HepG2 (cell line): ENCODE results near the gene WFDC1. TPM values are rescaled to one million over a fixed set of nuclear protein-coding genes. Genes with fewer than 3 reads are reported as not detected.
A peak's percentile ranks its signal among the peaks of the same experiment; 100 is the strongest.

ENCODE experiments used
- CERS6 ChIP-seq: sonication (generic); formaldehyde crosslinking; IDR thresholded peaks from 2 replicates; pipeline ENCODE4 v1.5.0; 2020; ENCODE audit warnings: missing genetic modification reagents
- GLI4 ChIP-seq: sonication (generic); formaldehyde crosslinking; IDR thresholded peaks from 2 replicates; pipeline ENCODE4 v1.5.1; 2020; ENCODE audit warnings: missing genetic modification reagents, mild to moderate bottlenecking, moderate library complexity, borderline replicate concordance
- HNF4G ChIP-seq, 2 experiments: sonication (generic) in 1 of 2; formaldehyde crosslinking in 1 of 2; IDR thresholded peaks; 2 replicates each; pipeline versions ENCODE4 v1.4.0 to v1.6.1; 2011 to 2020; ENCODE audit warnings: borderline replicate concordance in 2 of 2, low read depth in 2 of 2, mild to moderate bottlenecking in 2 of 2, low read length in 1 of 2, missing genetic modification reagents in 1 of 2, moderate library complexity in 1 of 2
- MEIS1 ChIP-seq: sonication (generic); formaldehyde crosslinking; IDR thresholded peaks from 2 replicates; pipeline ENCODE4 v1.9.0; 2021; ENCODE audit warnings: mild to moderate bottlenecking, missing genetic modification reagents, moderate library complexity, borderline replicate concordance
- MXD1 ChIP-seq: sonication (generic); formaldehyde crosslinking; IDR thresholded peaks from 2 replicates; pipeline ENCODE4 v1.4.0; 2020; ENCODE audit warnings: mild to moderate bottlenecking, missing genetic modification reagents
- MXI1 ChIP-seq: IDR thresholded peaks from 3 replicates; pipeline ENCODE4 v1.6.1; 2012; ENCODE audit warnings: low read depth, low read length, inconsistent platforms, borderline replicate concordance
- SNAPC5 ChIP-seq: sonication (generic); formaldehyde crosslinking; IDR thresholded peaks from 2 replicates; pipeline ENCODE4 v1.8.1; 2023; ENCODE audit warnings: mild to moderate bottlenecking, missing genetic modification reagents, borderline replicate concordance
- TAF1 ChIP-seq: sonication (generic); formaldehyde crosslinking; IDR thresholded peaks from 2 replicates; pipeline ENCODE4 v1.4.0; 2020; ENCODE audit warnings: missing genetic modification reagents
- WIZ ChIP-seq: sonication (generic); formaldehyde crosslinking; IDR thresholded peaks from 2 replicates; pipeline ENCODE4 v1.5.1; 2020; ENCODE audit warnings: mild to moderate bottlenecking, missing genetic modification reagents
- YEATS4 ChIP-seq: sonication (generic); formaldehyde crosslinking; IDR thresholded peaks from 2 replicates; pipeline ENCODE4 v1.4.0; 2020; ENCODE audit warnings: missing genetic modification reagents, borderline replicate concordance
- ZNF251 ChIP-seq: sonication (generic); formaldehyde crosslinking; IDR thresholded peaks from 2 replicates; pipeline ENCODE4 v1.9.0; 2021; ENCODE audit warnings: mild to moderate bottlenecking, missing genetic modification reagents
- polyA plus RNA-seq, 8 experiments: library from polyadenylated mRNA; depleted of rRNA in 3 of 8; stranded (reverse) in 7 of 8; unstranded in 1 of 8; fragments of >200 nt; fragmentation: Illumina TruSeq in 4 of 8; extraction: Trizol in 4 of 8; gene quantifications; 2 replicates each; pipeline versions ENCODE4 v1.2.1 to v1.2.3, GENCODE V29; 2011 to 2016; ENCODE audit warnings: low read depth in 4 of 8, missing spikeins in 1 of 8, mixed read lengths in 1 of 8; ENCODE audit not compliant: insufficient read depth in 1 of 8
- total RNA-seq, 5 experiments: library from RNA; depleted of rRNA; stranded (reverse); fragments of >200 nt; fragmentation: Illumina TruSeq; extraction: Trizol; gene quantifications; 2 replicates each; pipeline ENCODE4 v1.2.3, GENCODE V29; 2016; ENCODE audit warnings: low read depth in 1 of 5
- TF ChIP-seq, protein P1 (sequence below): IDR thresholded peaks from 2 replicates; pipeline ENCODE4 v1.6.1; 2016; ENCODE audit warnings: low read depth, missing genetic modification reagents, missing compliant biosample characterization
- TF ChIP-seq, protein P2 (sequence below): sonication (generic); formaldehyde crosslinking; IDR thresholded peaks from 2 replicates; pipeline ENCODE4 v1.8.0; 2022; ENCODE audit warnings: mild to moderate bottlenecking, missing genetic modification reagents; ENCODE audit not compliant: insufficient replicate concordance
- TF ChIP-seq, protein P3 (sequence below): sonication (generic); formaldehyde crosslinking; IDR thresholded peaks from 2 replicates; pipeline ENCODE4 v1.5.0; 2020; ENCODE audit warnings: mild to moderate bottlenecking, missing genetic modification reagents
- TF ChIP-seq, protein P4 (sequence below): sonication (generic); formaldehyde crosslinking; IDR thresholded peaks from 2 replicates; pipeline ENCODE4 v1.8.0; 2022; ENCODE audit warnings: missing genetic modification reagents, mild to moderate bottlenecking, moderate library complexity, borderline replicate concordance

The WFDC1 gene
- total and polyA plus RNA-seq, 2 of the 13 experiments (the other 11 are each of a cell fraction or from before 2014, with no cell fraction given): not detected

- TF ChIP-seq, protein P1, sequence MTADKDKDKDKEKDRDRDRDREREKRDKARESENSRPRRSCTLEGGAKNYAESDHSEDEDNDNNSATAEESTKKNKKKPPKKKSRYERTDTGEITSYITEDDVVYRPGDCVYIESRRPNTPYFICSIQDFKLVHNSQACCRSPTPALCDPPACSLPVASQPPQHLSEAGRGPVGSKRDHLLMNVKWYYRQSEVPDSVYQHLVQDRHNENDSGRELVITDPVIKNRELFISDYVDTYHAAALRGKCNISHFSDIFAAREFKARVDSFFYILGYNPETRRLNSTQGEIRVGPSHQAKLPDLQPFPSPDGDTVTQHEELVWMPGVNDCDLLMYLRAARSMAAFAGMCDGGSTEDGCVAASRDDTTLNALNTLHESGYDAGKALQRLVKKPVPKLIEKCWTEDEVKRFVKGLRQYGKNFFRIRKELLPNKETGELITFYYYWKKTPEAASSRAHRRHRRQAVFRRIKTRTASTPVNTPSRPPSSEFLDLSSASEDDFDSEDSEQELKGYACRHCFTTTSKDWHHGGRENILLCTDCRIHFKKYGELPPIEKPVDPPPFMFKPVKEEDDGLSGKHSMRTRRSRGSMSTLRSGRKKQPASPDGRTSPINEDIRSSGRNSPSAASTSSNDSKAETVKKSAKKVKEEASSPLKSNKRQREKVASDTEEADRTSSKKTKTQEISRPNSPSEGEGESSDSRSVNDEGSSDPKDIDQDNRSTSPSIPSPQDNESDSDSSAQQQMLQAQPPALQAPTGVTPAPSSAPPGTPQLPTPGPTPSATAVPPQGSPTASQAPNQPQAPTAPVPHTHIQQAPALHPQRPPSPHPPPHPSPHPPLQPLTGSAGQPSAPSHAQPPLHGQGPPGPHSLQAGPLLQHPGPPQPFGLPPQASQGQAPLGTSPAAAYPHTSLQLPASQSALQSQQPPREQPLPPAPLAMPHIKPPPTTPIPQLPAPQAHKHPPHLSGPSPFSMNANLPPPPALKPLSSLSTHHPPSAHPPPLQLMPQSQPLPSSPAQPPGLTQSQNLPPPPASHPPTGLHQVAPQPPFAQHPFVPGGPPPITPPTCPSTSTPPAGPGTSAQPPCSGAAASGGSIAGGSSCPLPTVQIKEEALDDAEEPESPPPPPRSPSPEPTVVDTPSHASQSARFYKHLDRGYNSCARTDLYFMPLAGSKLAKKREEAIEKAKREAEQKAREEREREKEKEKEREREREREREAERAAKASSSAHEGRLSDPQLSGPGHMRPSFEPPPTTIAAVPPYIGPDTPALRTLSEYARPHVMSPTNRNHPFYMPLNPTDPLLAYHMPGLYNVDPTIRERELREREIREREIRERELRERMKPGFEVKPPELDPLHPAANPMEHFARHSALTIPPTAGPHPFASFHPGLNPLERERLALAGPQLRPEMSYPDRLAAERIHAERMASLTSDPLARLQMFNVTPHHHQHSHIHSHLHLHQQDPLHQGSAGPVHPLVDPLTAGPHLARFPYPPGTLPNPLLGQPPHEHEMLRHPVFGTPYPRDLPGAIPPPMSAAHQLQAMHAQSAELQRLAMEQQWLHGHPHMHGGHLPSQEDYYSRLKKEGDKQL: peak; percentile 79; the same call in 1 of the 2 replicates
- 0 out of 2 replicates have a peak, but pooled peaks have one; percentile 31 for TF ChIP-seq YEATS4 (CRISPR knock-in tag)
- no peak for TF ChIP-seq HNF4G (IDR thresholded peaks at IDR 0.05; ENCODE audit: borderline replicate concordance, low read depth, low read length)
- no peak for TF ChIP-seq HNF4G (CRISPR knock-in tag; IDR thresholded peaks at IDR 0.05; ENCODE audit: borderline replicate concordance, low read depth)
- no peak for TF ChIP-seq CERS6 (CRISPR knock-in tag)
- TF ChIP-seq MXI1: no peak
- no peak for TF ChIP-seq MEIS1 (CRISPR knock-in tag)
- TF ChIP-seq, protein P2, sequence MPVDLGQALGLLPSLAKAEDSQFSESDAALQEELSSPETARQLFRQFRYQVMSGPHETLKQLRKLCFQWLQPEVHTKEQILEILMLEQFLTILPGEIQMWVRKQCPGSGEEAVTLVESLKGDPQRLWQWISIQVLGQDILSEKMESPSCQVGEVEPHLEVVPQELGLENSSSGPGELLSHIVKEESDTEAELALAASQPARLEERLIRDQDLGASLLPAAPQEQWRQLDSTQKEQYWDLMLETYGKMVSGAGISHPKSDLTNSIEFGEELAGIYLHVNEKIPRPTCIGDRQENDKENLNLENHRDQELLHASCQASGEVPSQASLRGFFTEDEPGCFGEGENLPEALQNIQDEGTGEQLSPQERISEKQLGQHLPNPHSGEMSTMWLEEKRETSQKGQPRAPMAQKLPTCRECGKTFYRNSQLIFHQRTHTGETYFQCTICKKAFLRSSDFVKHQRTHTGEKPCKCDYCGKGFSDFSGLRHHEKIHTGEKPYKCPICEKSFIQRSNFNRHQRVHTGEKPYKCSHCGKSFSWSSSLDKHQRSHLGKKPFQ (CRISPR knock-in tag): no peak
- no peak for TF ChIP-seq TAF1 (CRISPR knock-in tag)
- 0 out of 2 replicates have a peak, but pooled peaks have one; percentile 12 for TF ChIP-seq MXD1 (CRISPR knock-in tag)
- TF ChIP-seq ZNF251 (CRISPR knock-in tag): no peak
- no peak for TF ChIP-seq WIZ (CRISPR knock-in tag)
- TF ChIP-seq GLI4 (CRISPR knock-in tag): no peak
- TF ChIP-seq SNAPC5: no peak
- TF ChIP-seq, protein P3, sequence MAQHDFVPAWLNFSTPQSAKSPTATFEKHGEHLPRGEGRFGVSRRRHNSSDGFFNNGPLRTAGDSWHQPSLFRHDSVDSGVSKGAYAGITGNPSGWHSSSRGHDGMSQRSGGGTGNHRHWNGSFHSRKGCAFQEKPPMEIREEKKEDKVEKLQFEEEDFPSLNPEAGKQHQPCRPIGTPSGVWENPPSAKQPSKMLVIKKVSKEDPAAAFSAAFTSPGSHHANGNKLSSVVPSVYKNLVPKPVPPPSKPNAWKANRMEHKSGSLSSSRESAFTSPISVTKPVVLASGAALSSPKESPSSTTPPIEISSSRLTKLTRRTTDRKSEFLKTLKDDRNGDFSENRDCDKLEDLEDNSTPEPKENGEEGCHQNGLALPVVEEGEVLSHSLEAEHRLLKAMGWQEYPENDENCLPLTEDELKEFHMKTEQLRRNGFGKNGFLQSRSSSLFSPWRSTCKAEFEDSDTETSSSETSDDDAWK (CRISPR knock-in tag): no peak
- TF ChIP-seq, protein P4, sequence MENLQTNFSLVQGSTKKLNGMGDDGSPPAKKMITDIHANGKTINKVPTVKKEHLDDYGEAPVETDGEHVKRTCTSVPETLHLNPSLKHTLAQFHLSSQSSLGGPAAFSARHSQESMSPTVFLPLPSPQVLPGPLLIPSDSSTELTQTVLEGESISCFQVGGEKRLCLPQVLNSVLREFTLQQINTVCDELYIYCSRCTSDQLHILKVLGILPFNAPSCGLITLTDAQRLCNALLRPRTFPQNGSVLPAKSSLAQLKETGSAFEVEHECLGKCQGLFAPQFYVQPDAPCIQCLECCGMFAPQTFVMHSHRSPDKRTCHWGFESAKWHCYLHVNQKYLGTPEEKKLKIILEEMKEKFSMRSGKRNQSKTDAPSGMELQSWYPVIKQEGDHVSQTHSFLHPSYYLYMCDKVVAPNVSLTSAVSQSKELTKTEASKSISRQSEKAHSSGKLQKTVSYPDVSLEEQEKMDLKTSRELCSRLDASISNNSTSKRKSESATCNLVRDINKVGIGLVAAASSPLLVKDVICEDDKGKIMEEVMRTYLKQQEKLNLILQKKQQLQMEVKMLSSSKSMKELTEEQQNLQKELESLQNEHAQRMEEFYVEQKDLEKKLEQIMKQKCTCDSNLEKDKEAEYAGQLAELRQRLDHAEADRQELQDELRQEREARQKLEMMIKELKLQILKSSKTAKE (CRISPR knock-in tag): peak; percentile 63; the same call in 1 of the 2 replicates
Measured at GRCh38 chr16:84356591-84357116, 62.0 kb downstream of the WFDC1 start (continued).
